ENCODE measurements around the gene PKP3. TPM values are rescaled to one million over a fixed set of nuclear protein-coding genes. Genes with fewer than 3 reads are reported as not detected.
"Not testable (repeated sequence)": the region's sequence is repeated elsewhere in the genome, so short reads cannot be mapped to it uniquely, and the experiment has no call there.

The PKP3 gene
- total RNA-seq, 1 donor from 2014 or later: not detected

DNA sequence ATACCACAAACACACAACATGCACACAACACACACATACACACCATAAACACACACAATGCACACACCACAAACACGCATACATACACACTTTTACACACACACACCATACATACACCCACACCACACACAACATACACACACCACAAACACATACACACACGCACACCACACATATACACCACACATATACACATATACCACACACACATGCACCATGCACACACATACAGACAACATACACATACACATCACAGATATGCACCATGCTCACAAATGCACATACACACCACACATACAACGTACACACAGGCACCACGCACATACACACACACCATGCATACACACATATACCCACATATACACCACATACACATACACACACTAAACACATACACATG is 36.4 kb upstream of the PKP3 start:
- Histone ChIP-seq H3K4me3 (no peak overlapping the region), H3K9me3 (no peaks in the 10 kb centered on the region), H3K36me3 (no peaks in the 10 kb centered on the region), H3K4me1 (peaks cover 24 to 29% of the 10 kb centered on the region in 2 donors), H3K27ac (no peak overlapping the region), H3K27me3 (no peaks in the 10 kb centered on the region)
- no peak for DNase-seq (ENCODE audit: low spot score in 2 of 2)
- TF ChIP-seq, protein P1, sequence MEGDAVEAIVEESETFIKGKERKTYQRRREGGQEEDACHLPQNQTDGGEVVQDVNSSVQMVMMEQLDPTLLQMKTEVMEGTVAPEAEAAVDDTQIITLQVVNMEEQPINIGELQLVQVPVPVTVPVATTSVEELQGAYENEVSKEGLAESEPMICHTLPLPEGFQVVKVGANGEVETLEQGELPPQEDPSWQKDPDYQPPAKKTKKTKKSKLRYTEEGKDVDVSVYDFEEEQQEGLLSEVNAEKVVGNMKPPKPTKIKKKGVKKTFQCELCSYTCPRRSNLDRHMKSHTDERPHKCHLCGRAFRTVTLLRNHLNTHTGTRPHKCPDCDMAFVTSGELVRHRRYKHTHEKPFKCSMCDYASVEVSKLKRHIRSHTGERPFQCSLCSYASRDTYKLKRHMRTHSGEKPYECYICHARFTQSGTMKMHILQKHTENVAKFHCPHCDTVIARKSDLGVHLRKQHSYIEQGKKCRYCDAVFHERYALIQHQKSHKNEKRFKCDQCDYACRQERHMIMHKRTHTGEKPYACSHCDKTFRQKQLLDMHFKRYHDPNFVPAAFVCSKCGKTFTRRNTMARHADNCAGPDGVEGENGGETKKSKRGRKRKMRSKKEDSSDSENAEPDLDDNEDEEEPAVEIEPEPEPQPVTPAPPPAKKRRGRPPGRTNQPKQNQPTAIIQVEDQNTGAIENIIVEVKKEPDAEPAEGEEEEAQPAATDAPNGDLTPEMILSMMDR (IDR thresholded peaks at IDR 0.05): no peak
- intact Hi-C loops (cut with DNase I): loop anchor here (2.0 to 5.0 kb wide), 2 partner anchors 105 to 151 kb away; partner anchors contain the start of genes BET1L and RIC8A

DNA sequence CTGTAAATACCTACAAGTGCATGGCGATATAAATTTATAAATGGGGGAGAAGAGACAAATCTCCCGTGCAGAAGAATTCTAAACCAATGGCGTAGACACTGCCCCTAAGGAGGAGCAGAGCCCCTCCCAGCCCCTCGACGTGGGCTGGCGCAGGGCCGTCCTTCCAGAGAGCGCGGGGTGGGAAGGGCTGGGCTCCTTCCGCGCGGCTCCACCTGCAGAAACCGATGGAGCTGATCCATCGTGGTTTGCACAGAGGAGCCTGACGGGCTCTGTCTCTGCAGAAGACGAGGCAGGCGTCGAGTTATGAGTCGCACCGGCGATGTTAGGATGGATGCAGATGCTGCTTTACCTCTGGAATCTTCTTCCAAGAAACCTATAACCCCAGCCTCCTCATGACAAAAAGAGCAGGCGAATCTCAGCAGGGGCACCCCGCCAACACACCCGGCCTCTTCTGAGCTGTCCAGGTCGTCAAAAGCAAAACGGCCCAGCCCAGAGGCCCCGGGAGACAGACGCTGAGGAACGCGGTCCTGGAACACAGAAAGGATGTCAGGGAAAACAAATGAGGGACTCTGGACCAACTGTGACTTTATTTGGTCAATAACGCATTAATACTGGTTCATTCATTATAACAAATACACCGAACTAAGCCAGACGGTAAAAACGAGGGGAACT is 35.7 kb upstream of the PKP3 start:
- Histone ChIP-seq H3K4me1 (peaks cover 17 to 22% of the 10 kb centered on the region in 2 donors), H3K27ac (no peak overlapping the region), H3K4me3 (no peak overlapping the region), H3K27me3 (no peaks in the 10 kb centered on the region), H3K9me3 (no peaks in the 10 kb centered on the region), H3K36me3 (no peaks in the 10 kb centered on the region)
- intact Hi-C loops (cut with DNase I): loop anchor here (5.0 kb wide), 1 partner anchor 106 kb away; no protein-coding TSS in a partner anchor
- DNase-seq (ENCODE audit: low spot score in 2 of 2): no peak
- TF ChIP-seq, protein P1 (IDR thresholded peaks at IDR 0.05): no peak

DNA sequence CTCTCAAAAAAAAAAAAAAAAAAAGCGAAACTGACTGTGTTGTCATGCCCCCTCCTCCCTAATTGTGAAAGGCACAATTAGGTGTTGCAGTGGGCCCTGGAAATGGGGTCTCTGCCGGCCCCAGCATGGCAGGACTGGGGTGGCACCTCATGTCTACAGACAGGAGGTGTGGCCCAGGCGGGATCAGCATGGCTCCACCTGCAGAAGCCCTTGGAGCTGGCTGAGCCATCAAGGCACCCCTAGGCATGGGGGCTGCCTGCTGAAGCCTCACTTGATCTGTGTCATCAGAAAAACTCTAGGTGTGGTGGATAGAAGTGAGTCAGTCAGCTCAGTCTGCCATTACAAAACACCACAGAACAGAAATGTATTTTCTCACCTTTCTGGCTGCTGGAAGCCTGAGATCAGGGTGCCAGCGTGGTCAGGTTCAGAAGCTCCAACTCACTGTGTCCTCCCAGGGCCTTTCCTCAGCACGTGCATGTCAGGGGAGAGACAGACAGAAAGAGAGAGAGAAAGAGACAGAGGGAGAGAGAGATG is 34.8 kb upstream of the PKP3 start:
- DNase-seq (ENCODE audit: low spot score in 2 of 2): no peak
- intact Hi-C loops (cut with DNase I): loop anchor here (5.0 kb wide), 1 partner anchor 107 kb away; no protein-coding TSS in a partner anchor

DNA sequence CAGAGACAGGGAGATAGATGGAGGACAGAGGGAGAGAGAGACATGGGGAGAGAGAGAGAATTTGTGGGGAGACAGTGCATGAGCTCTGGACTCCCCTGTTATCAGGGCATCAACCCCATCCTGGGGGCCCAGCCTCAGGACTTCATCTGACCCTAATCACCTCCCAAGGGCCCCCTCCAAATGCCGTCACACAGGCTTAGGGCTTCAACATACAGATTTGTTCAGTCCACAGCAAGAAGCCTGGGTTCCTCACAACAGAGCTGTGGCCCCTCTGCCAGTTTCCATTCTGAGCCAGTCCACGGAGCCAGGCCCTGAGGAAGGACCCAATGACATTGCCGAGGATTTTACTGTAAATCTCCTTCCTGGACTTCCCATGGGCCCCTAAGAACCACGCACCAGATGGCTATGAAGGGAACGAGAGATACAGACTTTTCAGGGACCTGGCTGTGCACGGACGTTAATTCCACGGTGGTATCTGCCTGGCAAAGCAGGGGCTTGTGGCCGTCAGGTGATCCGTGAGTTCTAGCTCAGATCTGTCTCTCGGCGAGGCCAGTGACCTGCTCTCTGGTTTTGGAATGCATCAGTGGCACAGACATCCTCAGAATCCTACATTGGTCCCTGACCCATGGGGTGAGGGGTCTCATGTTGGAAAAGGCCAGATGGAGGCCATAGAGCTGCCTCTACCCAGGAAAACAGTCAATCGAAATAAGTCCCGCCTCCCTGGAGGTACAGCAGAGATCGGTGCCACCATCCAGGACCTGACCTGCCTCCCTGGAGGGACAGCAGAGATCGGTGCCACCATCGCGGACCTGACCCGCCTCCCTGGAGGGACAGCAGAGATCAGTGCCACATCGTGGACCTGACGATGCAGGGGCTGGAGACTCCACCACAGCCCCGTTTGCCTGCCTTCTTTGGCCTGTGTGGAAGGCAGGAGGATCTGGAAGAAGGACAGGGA is 33.4 kb upstream of the PKP3 start:
- DNase-seq (ENCODE audit: low spot score in 2 of 2): no peak
- H3K27me3 ChIP-seq: no peaks in the 10 kb centered on the region
- TF ChIP-seq, protein P1 (IDR thresholded peaks at IDR 0.05): no peak
- H3K4me3 ChIP-seq: no peak overlapping the region
- H3K27ac ChIP-seq: no peak overlapping the region
- H3K36me3 ChIP-seq: no peaks in the 10 kb centered on the region
- peaks cover 1 to 5% of the 10 kb centered on the region in 2 donors for H3K4me1 ChIP-seq
- H3K9me3 ChIP-seq: no peaks in the 10 kb centered on the region
- intact Hi-C loops (cut with DNase I): no loop called here

More for the DNA sequence above, 34.8 kb upstream of the PKP3 start:
- Histone ChIP-seq H3K4me1 (peaks cover 8 to 13% of the 10 kb centered on the region in 2 donors), H3K27ac (no peak overlapping the region), H3K4me3 (no peak overlapping the region), H3K9me3 (no peaks in the 10 kb centered on the region), H3K36me3 (no peaks in the 10 kb centered on the region), H3K27me3 (no peaks in the 10 kb centered on the region)
- TF ChIP-seq, protein P1 (IDR thresholded peaks at IDR 0.05): no peak

DNA sequence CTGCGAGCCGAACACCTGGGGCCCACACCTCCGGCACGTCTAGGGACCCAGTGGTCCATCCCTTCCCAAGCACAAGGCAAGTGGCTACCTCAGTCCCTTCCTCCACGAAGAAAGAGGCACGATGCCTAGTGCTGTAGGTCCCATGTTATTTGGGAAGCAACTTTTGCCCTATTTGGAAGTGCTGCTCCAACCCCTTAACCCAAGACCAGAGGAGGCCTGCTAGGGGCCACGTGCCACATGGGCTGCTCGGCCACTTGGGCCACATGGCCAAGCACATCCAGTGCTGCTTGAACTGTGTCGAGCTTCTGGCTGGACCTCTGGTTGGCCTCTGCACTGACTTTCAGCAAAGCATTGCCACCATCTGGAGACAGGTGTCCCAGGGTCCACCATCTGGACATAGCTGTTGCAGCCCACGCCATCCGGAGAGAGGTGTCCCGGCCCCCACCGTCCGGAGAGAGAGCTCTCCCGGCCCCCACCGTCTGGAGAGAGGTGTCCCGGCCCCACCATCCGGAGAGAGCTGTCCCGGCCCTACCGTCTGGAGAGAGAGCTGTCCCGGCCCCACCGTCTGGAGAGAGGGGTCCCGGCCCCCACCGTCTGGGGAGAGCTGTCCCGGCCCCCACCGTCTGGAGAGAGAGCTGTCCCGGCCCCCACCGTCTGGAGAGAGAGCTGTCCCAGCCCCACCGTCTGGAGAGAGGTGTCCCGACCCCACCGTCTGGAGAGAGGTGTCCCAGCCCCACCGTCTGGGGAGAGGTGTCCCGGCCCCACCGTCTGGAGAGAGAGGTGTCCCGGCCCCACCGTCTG is 31.2 kb upstream of the PKP3 start:
- intact Hi-C loops (cut with DNase I): no loop called here
- no peak overlapping the region for H3K27ac ChIP-seq
- no peak for DNase-seq (ENCODE audit: low spot score in 2 of 2)

DNA sequence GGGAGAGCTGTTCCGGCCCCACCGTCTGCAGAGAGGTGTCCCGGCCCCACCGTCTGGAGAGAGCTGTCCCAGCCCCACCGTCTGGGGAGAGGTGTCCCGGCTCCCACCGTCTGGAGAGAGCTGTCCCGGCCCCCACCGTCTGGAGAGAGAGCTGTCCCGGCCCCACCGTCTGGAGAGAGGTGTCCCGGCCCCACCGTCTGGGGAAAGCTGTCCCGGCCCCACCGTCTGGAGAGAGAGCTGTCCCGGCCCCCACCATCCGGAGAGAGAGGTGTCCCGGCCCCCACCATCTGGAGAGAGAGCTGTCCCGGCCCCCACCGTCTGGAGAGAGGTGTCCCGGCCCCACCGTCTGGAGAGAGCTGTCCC is 30.6 kb upstream of the PKP3 start:
- H3K27me3 ChIP-seq; H3K9me3 ChIP-seq; H3K36me3 ChIP-seq; DNase-seq (ENCODE audit: low spot score in 2 of 2); intact Hi-C loops (cut with DNase I); H3K4me1 ChIP-seq; H3K4me3 ChIP-seq; H3K27ac ChIP-seq: not testable (repeated sequence)

More for the DNA sequence above, 31.2 kb upstream of the PKP3 start:
- TF ChIP-seq, protein P1 (IDR thresholded peaks at IDR 0.05): no peak
- Histone ChIP-seq H3K27me3 (peaks cover 5% of the 10 kb centered on the region), H3K4me1 (peaks cover 0 to 4% of the 10 kb centered on the region in 2 donors), H3K9me3 (no peaks in the 10 kb centered on the region), H3K4me3 (no peak overlapping the region), H3K36me3 (no peaks in the 10 kb centered on the region)
